Testis (tissue), 2 donors: ENCODE measurements around the gene KRTAP19-6.

ENCODE experiments used
- CTCF ChIP-seq, 3 experiments: fragments of 450-650 bp in 2 of 3; fragments of 200-600 bp in 1 of 3; sonication (generic) in 1 of 3; IDR thresholded peaks; one replicate each; pipeline ENCODE4 v1.5.1; 2016 to 2019; ENCODE audit warnings: antibody characterized with exemption in 3 of 3, mild to moderate bottlenecking in 2 of 3, moderate library complexity in 1 of 3
- POLR2A ChIP-seq: fragments of 450-650 bp; IDR thresholded peaks from one replicate; pipeline ENCODE4 v1.6.1; 2017; ENCODE audit warnings: antibody characterized with exemption, mild to moderate bottlenecking, moderate library complexity

- TF ChIP-seq POLR2A, result no peak
- TF ChIP-seq CTCF (IDR thresholded peaks at IDR 0.05), result no peak
Measured at GRCh38 chr21:30491963-30492428, 49.7 kb downstream of the KRTAP19-6 start, which contains the start of gene KRTAP19-3.
